HG02938 (cell line): ENCODE results near the gene MACROD2.

Experiments used
- ATAC-seq: cut with Tn5 transposase; IDR thresholded peaks from one replicate; pipeline ENCODE4 v1.9.1; 2021; ENCODE audit warnings: mild to moderate bottlenecking, moderate library complexity; ENCODE audit not compliant: unreplicated experiment

MACROD2 gene

GRCh38 chr20:14631011-14631410, 635.7 kb downstream of the MACROD2 start:
- ATAC-seq: no peak

- no peak for ATAC-seq
Observed at GRCh38 chr20:14632906-14633305, 637.6 kb downstream of the MACROD2 start.

- no peak for ATAC-seq
Observed at GRCh38 chr20:14633507-14633906, 638.2 kb downstream of the MACROD2 start.

GRCh38 chr20:14634665-14635064, 639.3 kb downstream of the MACROD2 start:
- ATAC-seq: no peak

GRCh38 chr20:14637441-14637840, 642.1 kb downstream of the MACROD2 start:
- ATAC-seq: no peak

- no peak for ATAC-seq
Observed at GRCh38 chr20:14643146-14643545, 647.8 kb downstream of the MACROD2 start.

- no peak for ATAC-seq
Observed at GRCh38 chr20:14643556-14643955, 648.2 kb downstream of the MACROD2 start.

GRCh38 chr20:14644306-14645097, 649.2 kb downstream of the MACROD2 start:
- ATAC-seq: no peak

- no peak for ATAC-seq
Observed at GRCh38 chr20:14647016-14647415, 651.7 kb downstream of the MACROD2 start.

- no peak for ATAC-seq
Observed at GRCh38 chr20:14649662-14650061, 654.3 kb downstream of the MACROD2 start.

GRCh38 chr20:14657266-14658005, 662.1 kb downstream of the MACROD2 start:
- no peak for ATAC-seq

- no peak for ATAC-seq
Observed at GRCh38 chr20:14664101-14664500, 668.8 kb downstream of the MACROD2 start.

- ATAC-seq: no peak
Observed at GRCh38 chr20:14666696-14667095, 671.4 kb downstream of the MACROD2 start.

GRCh38 chr20:14667226-14667625, 671.9 kb downstream of the MACROD2 start:
- ATAC-seq: no peak

- no peak for ATAC-seq
Observed at GRCh38 chr20:14672066-14672465, 676.8 kb downstream of the MACROD2 start.

GRCh38 chr20:14673164-14673563, 677.8 kb downstream of the MACROD2 start:
- ATAC-seq: no peak

- no peak for ATAC-seq
Observed at GRCh38 chr20:14677455-14677854, 682.1 kb downstream of the MACROD2 start.

GRCh38 chr20:14685183-14685582, 689.9 kb downstream of the MACROD2 start:
- ATAC-seq: no peak

- no peak for ATAC-seq
Observed at GRCh38 chr20:14687313-14687712, 692.0 kb downstream of the MACROD2 start.

- ATAC-seq: no peak
Observed at GRCh38 chr20:14688005-14688404, 692.7 kb downstream of the MACROD2 start.

GRCh38 chr20:14691994-14692393, 696.7 kb downstream of the MACROD2 start:
- no peak for ATAC-seq

GRCh38 chr20:14696478-14696877, 701.2 kb downstream of the MACROD2 start:
- no peak for ATAC-seq
